KBM-7 (cell line): ENCODE data around the gene GTF3C2.
"Not testable (repeated sequence)": the region's sequence is repeated elsewhere in the genome, so short reads cannot be mapped to it uniquely, and the experiment has no call there.

Experiments used
- DNase-seq: peaks from one replicate; pipeline ENCODE4 v3.0.0-alpha.2; 2015
- in situ Hi-C: fragments of 300-500 bp; cut with MboI; formaldehyde crosslinking; loops from 2 replicates; pipeline ENCODE4 v1.14.3; 2020; ENCODE audit warnings: low sequenced_read_pairs, low pct_unique_long_range_greater_than_20kb, mixed read lengths

Gene GTF3C2

DNA sequence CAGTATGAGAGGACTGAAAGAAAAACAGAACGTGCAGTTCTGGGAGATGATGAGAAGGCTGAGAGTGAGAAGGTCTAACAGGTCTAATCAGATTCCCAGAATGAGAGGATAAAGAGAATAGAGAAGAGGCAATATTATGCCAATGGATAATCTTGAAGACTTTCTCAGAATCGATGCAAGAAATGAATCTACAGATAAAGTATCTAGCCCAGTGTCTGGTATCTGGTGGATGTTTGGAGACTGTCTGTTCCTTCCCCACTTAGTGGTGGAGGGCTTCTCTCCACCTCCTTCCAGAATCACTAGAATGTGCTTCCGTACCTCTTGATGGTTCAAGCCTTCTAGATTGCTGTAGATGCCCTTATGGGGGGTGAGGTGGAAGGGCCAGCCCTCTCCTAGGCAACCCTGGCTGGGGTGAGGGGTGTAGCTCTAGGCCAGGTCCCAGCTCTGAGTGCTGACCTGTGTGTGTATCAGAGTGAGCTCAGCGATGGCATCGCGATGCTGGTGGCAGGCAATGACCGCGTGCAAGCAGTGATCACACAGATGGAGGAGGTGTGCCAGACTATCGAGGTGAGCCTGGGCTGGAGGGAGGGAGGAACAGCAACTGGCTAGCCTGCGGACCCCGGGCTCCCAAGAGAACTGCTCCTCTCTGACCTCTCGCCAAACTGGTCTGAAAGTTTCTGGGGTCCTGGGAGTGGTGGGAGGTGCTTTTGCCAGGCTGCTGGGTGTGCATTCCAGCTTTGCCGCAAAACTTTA is 51.9 kb downstream of the GTF3C2 start:
- in situ Hi-C loops: no loop called here
- DNase-seq: no peak

DNA sequence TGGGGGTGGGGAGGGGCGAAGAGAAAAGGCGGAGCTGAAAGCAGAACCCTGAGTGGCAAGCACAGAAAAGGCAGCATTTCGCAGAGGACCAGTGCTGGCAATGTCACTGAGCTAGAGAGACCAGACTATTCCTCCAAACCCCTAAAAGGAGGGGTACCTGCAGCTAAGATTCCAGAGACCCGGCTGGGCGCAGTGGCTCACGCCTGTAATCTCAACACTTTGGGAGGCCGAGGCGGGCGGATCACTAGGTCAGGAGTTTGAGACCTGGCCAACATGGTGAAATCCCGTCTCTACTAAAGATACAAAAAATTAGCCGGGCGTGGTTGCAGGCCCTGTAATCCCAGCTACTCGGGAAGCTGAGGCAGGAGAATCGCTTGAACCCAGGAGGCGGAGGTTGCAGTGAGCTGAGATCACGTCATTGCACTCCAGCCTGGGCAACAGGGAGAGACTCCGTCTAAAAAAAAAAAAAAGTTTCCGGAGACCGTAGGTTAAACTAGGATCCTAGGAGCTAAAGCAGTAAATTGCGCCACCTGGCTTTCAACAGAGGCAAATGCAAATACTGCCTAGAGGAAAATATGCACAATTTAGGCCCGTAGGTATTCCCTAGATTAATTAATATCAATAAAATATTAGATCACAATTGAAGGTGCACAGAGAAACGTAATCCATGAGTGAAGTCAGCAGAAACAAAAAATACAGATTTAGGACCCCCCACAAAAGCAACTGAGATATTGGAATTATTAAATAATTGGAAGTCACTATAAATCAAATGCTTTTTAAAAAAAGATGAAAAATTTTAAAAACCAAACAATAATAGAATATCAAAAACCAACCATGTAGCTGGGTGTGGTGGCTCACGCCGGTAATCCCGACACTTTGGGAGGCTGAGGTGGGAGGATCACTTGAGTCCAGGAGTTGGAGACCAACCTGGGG is 53.2 kb downstream of the GTF3C2 start:
- in situ Hi-C loops: no loop called here
- peak; percentile 79 for DNase-seq

GRCh38 chr2:27300606-27301005 is 56.0 kb downstream of the GTF3C2 start:
- in situ Hi-C loops, DNase-seq: not testable (repeated sequence)

DNA sequence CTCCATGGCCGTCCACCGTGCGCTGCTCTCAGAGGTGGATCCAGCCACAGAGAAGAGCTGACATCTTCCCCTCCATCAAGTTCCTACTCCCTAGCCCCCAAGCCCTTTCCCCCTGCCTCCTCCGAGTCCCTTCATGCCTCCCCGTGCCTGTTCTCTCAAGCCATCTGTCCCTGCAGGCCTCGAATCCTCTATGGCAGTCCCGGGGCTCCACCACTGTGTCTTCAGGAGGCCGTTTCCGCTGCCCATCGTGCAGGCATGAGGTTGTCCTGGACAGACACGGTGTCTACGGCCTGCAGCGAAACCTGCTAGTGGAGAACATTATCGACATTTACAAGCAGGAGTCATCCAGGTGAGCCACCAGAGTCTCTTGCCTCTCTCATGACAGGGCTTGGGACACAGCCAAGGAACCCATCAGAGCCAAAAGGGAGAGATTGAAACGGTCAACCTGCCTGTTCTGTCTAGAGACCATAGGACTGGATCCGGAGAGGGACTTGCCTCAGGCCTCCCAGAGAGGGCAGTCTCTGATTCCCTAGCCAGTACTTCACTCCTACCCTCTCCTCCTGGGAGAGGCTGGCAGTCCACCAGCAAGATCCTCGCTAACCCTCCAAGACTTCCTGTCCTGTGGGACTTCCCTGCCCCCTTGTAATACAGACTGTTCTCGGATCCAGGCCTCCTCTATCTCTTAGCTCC is 58.0 kb downstream of the GTF3C2 start:
- in situ Hi-C loops: no loop called here
- DNase-seq: no peak

GRCh38 chr2:27297195-27297594 is 59.4 kb downstream of the GTF3C2 start:
- DNase-seq: no peak
- in situ Hi-C loops: no loop called here

- no peak for DNase-seq
- in situ Hi-C loops: no loop called here
Measured at GRCh38 chr2:27296481-27296880, 60.1 kb downstream of the GTF3C2 start.

GRCh38 chr2:27294928-27295327 is 61.6 kb downstream of the GTF3C2 start:
- no peak for DNase-seq
- in situ Hi-C loops: no loop called here

GRCh38 chr2:27291865-27292264 is 64.7 kb downstream of the GTF3C2 start:
- DNase-seq: no peak
- in situ Hi-C loops: no loop called here

DNA sequence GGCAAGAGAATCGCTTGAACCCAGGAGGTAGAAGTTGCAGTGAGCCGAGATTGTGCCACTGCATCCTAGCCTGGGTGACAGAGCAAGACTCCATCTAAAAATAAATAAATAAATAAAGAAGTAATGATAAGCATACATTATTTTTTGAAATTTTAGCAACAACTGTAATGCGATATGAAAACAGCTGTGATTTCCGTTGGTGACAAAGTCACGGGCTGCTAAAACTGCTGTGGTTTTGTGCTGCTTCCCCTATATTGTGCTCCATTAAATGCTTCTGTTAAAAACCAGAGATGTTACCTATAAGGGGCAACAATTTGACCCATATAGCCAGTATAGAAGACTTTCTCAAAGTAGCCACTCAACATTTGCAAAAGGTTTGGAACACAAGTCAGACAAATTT is 66.0 kb downstream of the GTF3C2 start:
- in situ Hi-C loops: no loop called here
- no peak for DNase-seq

GRCh38 chr2:27288610-27289009 is 68.0 kb downstream of the GTF3C2 start:
- no peak for DNase-seq
- in situ Hi-C loops: no loop called here

GRCh38 chr2:27285481-27285880 is 71.1 kb downstream of the GTF3C2 start:
- DNase-seq: no peak
- in situ Hi-C loops: no loop called here

- in situ Hi-C loops: no loop called here
- no peak for DNase-seq
Measured at GRCh38 chr2:27284996-27285395, 71.6 kb downstream of the GTF3C2 start.

DNA sequence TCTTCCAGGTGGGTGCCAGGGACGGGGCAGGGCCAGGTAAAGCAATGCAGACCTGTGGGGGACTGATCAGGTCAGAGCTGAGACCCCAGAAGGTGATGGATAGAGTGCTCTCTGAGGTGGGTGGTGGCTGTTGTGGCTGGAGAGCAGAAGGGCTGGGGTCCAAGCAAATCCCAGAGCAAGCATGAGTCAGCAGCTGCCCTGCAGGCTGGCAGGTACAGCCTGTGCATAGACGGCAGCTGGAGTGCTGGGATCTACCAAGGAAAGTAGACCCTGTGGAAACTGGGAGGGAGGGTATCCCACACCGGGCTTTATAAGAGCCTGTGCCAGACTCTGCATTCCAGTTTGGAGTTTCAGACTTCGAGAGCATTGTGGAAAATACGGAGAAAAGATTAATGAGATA is 73.7 kb downstream of the GTF3C2 start:
- in situ Hi-C loops: no loop called here
- DNase-seq: no peak

- DNase-seq: no peak
- in situ Hi-C loops: no loop called here
Measured at GRCh38 chr2:27281855-27282559, 74.6 kb downstream of the GTF3C2 start, which contains the start of gene TRIM54. TSS of gene TRIM54 (plus strand) at chr2:27282429. CDS start at chr2:27282732, 303 bp downstream.

- no peak for DNase-seq
- in situ Hi-C loops: no loop called here
Measured at GRCh38 chr2:27281442-27281841, 75.1 kb downstream of the GTF3C2 start.

DNA sequence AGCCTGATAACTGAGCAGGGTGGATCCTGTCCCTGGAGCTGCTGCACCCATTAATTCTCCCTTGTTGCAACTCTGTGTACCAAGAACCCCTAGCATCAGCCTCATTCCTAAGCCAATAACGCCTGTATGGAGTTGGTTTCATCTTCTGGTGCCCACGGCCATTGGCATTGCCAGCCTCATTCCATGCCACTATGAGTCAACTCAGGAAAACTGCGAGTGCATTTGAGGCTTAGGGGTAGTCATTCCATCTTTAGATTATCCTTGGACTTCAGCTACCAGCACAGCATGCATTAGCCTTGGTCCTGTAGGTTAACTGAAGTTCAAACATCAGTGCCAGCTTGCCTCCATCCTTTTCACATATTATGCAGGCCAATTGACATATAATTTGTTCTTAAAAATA is 75.7 kb downstream of the GTF3C2 start:
- in situ Hi-C loops: no loop called here
- DNase-seq: no peak

DNA sequence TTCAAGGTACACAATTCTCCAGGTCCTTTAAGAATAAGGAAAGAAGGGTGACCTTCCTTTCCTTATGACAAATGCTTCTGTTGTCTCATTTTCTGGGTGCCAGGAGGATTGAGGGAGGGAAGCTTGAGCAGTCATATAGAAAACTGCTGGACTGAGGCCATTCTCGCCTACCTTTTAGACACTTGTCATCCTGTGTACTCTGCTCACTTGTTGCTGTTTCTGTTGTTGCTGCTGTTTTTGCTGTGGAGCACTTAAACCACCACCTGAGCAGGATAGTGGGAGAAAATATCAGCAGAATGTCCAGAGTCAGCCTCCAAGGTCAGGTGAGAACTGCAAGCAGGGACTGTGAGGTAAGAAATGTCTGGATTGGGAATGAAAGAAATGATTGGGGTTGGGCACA is 78.6 kb downstream of the GTF3C2 start:
- in situ Hi-C loops: no loop called here
- no peak for DNase-seq
